Glomerular visceral epithelial cell (primary cell): ENCODE results near the gene ARID5B.
"Not testable (repeated sequence)": the region's sequence is repeated elsewhere in the genome, so short reads cannot be mapped to it uniquely, and the experiment has no call there.

Source experiments
- DNase-seq: peaks from one replicate; pipeline ENCODE4 v3.0.0-alpha.2; 2016; ENCODE audit errors: extremely low spot score

The ARID5B gene

GRCh38 chr10:61900829-61901792 lies at the start of gene ARID5B:
Gene ARID5B (plus strand): TSS chr10:61901699. CDS start chr10:61901710, 11 bp downstream.
- DNase-seq = peak; percentile 52

GRCh38 chr10:61852261-61852660 lies 49.2 kb upstream of the ARID5B start:
- no peak for DNase-seq

- DNase-seq = no peak
Measured at GRCh38 chr10:61855771-61856170, 45.7 kb upstream of the ARID5B start.

- no peak for DNase-seq
Measured at GRCh38 chr10:61857746-61858145, 43.8 kb upstream of the ARID5B start.

- no peak for DNase-seq
Measured at GRCh38 chr10:61859786-61860185, 41.7 kb upstream of the ARID5B start.

- no peak for DNase-seq
Measured at GRCh38 chr10:61860964-61861758, 40.3 kb upstream of the ARID5B start.

- no peak for DNase-seq
Measured at GRCh38 chr10:61863981-61864380, 37.5 kb upstream of the ARID5B start.

- DNase-seq = no peak
Measured at GRCh38 chr10:61866700-61867368, 34.7 kb upstream of the ARID5B start.

- not testable (repeated sequence) for DNase-seq
Measured at GRCh38 chr10:61867374-61867773, 34.1 kb upstream of the ARID5B start.

GRCh38 chr10:61867817-61868216 lies 33.7 kb upstream of the ARID5B start:
- not testable (repeated sequence) for DNase-seq

- DNase-seq = peak; percentile 2
Measured at GRCh38 chr10:61869041-61869675, 32.3 kb upstream of the ARID5B start.

GRCh38 chr10:61869774-61870525 lies 31.5 kb upstream of the ARID5B start:
- peak; percentile 35 for DNase-seq

- DNase-seq = no peak
Measured at GRCh38 chr10:61870526-61870895, 31.0 kb upstream of the ARID5B start.

GRCh38 chr10:61871487-61871886 lies 30.0 kb upstream of the ARID5B start:
- DNase-seq = no peak

GRCh38 chr10:61877887-61878739 lies 23.4 kb upstream of the ARID5B start:
- DNase-seq = no peak

- no peak for DNase-seq
Measured at GRCh38 chr10:61878740-61879068, 22.8 kb upstream of the ARID5B start.

GRCh38 chr10:61882621-61883370 lies 18.7 kb upstream of the ARID5B start:
- DNase-seq = no peak

- no peak for DNase-seq
Measured at GRCh38 chr10:61883371-61884025, 18.0 kb upstream of the ARID5B start.

- DNase-seq = no peak
Measured at GRCh38 chr10:61887772-61888171, 13.7 kb upstream of the ARID5B start.
